Measurements from ENCODE around the gene UBAC2.

UBAC2 gene

GRCh38 chr13:99421758-99422585, 221.3 kb downstream of the UBAC2 start:
- no peak for DNase-seq

GRCh38 chr13:99422586-99423220, 222.0 kb downstream of the UBAC2 start:
- no peak for DNase-seq

- no peak for DNase-seq
Measured at GRCh38 chr13:99425485-99426341, 225.1 kb downstream of the UBAC2 start.

GRCh38 chr13:99426426-99426825, 225.8 kb downstream of the UBAC2 start:
- no peak for DNase-seq

GRCh38 chr13:99429670-99430069, 229.0 kb downstream of the UBAC2 start:
- DNase-seq: no peak

GRCh38 chr13:99431927-99432608, 231.4 kb downstream of the UBAC2 start:
- DNase-seq: no peak

GRCh38 chr13:99432609-99433542, 232.2 kb downstream of the UBAC2 start:
- no peak for DNase-seq

GRCh38 chr13:99433543-99434075, 233.0 kb downstream of the UBAC2 start:
- DNase-seq: no peak

GRCh38 chr13:99434258-99434788, 233.7 kb downstream of the UBAC2 start:
- DNase-seq: no peak

- DNase-seq: no peak
Measured at GRCh38 chr13:99435116-99435515, 234.5 kb downstream of the UBAC2 start.

- no peak for DNase-seq
Measured at GRCh38 chr13:99435998-99436397, 235.3 kb downstream of the UBAC2 start.

All from NCI-H1092 treated with DMSO at 0.1 percent for 48 hours (cell line).